BLaER1 treated with 17β-estradiol and CSF1 and Interleukin-3, amounts not matched to agents 10 nM and 100 nM (cell line): ENCODE data around the gene FLCN.

Experiments
- H3K27ac ChIP-seq, 11 experiments: shearing (Covaris generic); formaldehyde crosslinking; 2 replicates each; pipeline ENCODE4 v1.8.1; 2022
- H3K27me3 ChIP-seq, 11 experiments: shearing (Covaris generic); formaldehyde crosslinking; 2 replicates each; pipeline ENCODE4 v1.8.1; 2022
- H3K36me3 ChIP-seq, 11 experiments: shearing (Covaris generic); formaldehyde crosslinking; 2 replicates each; pipeline ENCODE4 v1.8.1; 2022
- H3K4me1 ChIP-seq, 10 experiments: shearing (Covaris generic); formaldehyde crosslinking; 2 replicates each; pipeline ENCODE4 v1.8.1; 2022
- H3K4me2 ChIP-seq, 11 experiments: shearing (Covaris generic); formaldehyde crosslinking; 2 replicates each; pipeline ENCODE4 v1.8.1; 2022
- H3K4me3 ChIP-seq, 10 experiments: shearing (Covaris generic); formaldehyde crosslinking; 2 replicates each; pipeline ENCODE4 v1.8.1; 2022
- H3K9ac ChIP-seq, 11 experiments: shearing (Covaris generic); formaldehyde crosslinking; 2 replicates each; pipeline ENCODE4 v1.8.1; 2022
- H3K9me3 ChIP-seq, 11 experiments: shearing (Covaris generic); formaldehyde crosslinking; replicated peaks in 1 of 11; 2 replicates each; pipeline ENCODE4 v1.8.1; 2022
- H4K20me1 ChIP-seq, 11 experiments: shearing (Covaris generic); formaldehyde crosslinking; 2 replicates each; pipeline ENCODE4 v1.8.1; 2022
- Cebpa-rat ChIP-seq, 11 experiments: shearing (Covaris generic); IDR thresholded peaks; 2 replicates each; pipeline ENCODE4 v1.8.1; 2022

The FLCN gene

DNA sequence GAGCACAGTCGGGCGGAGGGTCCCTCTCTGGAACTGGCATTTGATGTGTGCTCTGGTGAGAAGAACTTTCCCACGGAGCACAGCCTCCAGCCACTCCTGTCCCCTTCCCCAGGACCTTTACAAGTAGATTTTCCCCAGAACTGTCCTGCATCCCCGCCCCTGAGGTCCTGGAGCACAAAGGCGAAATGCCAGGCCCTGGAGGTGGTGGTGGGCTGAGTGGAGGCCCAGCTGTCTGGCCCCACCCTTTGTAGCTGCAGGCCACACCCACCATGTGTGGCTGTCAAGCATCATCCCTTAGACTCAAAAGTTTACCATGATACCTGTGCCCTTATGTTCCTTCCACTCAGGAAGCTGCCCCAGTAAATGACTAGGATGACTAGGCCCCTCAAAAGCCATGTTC is 68.6 kb downstream of the FLCN start:
- H3K9ac ChIP-seq, result no peak overlapping the region; a peak in 1 of 22 replicates
- H3K27ac ChIP-seq, result no peak overlapping the region
- peaks cover 58 to 99% (median 97%) of the 10 kb centered on the region in 11 experiments for H3K36me3 ChIP-seq
- no peaks in the 10 kb centered on the region for H3K27me3 ChIP-seq
- H3K4me2 ChIP-seq, result no peak overlapping the region
- no peak overlapping the region for H3K4me3 ChIP-seq
- H4K20me1 ChIP-seq, result peaks cover 0 to 97% (median 65%) of the 10 kb centered on the region in 11 experiments; a peak in 18 of 22 replicates
- no peak for TF ChIP-seq Cebpa-rat (IDR thresholded peaks at IDR 0.05)
- H3K9me3 ChIP-seq, result no peaks in the 10 kb centered on the region
- peaks cover 22 to 64% (median 48%) of the 10 kb centered on the region in 10 experiments for H3K4me1 ChIP-seq

DNA sequence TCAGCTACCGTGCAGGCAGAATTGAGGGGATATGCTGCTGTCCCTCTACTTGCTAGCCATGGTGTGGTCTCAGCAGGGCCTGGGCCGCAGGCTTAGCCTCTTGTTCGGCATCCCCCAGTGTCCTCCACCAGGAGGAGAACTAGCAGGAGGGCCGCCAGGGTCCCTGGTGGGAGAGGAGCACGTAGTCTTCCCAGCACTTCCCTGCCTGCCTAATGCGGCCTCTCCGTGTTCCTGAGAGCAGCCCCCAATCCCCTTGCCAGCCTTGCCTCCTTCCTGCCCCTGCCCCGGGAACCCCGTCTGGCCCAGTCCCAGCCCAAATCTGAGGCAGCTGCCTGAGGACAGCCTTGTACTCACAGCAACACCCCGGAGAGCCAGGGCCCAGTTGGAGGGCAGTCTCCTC is 69.0 kb downstream of the FLCN start:
- no peak overlapping the region for H3K4me2 ChIP-seq
- H3K9me3 ChIP-seq, result no peaks in the 10 kb centered on the region
- H3K27ac ChIP-seq, result no peak overlapping the region
- H3K27me3 ChIP-seq, result no peaks in the 10 kb centered on the region
- H3K4me3 ChIP-seq, result no peak overlapping the region
- H4K20me1 ChIP-seq, result peaks cover 0 to 97% (median 62%) of the 10 kb centered on the region in 11 experiments; a peak in 18 of 22 replicates
- TF ChIP-seq Cebpa-rat (IDR thresholded peaks at IDR 0.05), result no peak
- peaks cover 62 to 99% (median 97%) of the 10 kb centered on the region in 11 experiments for H3K36me3 ChIP-seq
- H3K4me1 ChIP-seq, result peaks cover 17 to 60% (median 44%) of the 10 kb centered on the region in 10 experiments
- no peak overlapping the region; a peak in 1 of 22 replicates for H3K9ac ChIP-seq

DNA sequence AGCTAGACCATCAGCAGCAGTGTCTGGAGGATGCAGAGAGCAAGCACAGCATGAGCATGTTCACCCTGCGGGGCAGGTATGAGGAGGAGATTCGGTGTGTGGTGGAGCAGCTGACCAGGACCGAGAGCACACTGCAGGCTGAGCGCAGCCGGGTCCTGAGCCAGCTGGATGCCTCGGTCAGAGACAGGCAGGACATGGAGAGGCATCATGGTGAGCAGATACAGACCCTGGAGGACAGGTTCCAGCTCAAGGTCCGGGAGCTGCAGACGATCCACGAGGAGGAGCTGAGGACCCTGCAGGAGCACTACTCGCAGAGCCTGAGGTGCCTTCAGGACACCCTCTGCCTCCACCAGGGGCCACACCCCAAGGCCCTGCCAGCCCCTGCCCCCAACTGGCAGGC is 69.6 kb downstream of the FLCN start:
- no peak for TF ChIP-seq Cebpa-rat (IDR thresholded peaks at IDR 0.05)
- Histone ChIP-seq H3K4me3 (no peak overlapping the region), H3K9ac (no peak overlapping the region), H4K20me1 (peaks cover 0 to 97% (median 61%) of the 10 kb centered on the region in 11 experiments; a peak in 18 of 22 replicates), H3K27me3 (no peaks in the 10 kb centered on the region), H3K36me3 (peaks cover 68 to 100% (median 97%) of the 10 kb centered on the region in 11 experiments), H3K4me2 (no peak overlapping the region), H3K4me1 (peaks cover 11 to 53% (median 37%) of the 10 kb centered on the region in 10 experiments), H3K27ac (no peak overlapping the region), H3K9me3 (no peaks in the 10 kb centered on the region)

DNA sequence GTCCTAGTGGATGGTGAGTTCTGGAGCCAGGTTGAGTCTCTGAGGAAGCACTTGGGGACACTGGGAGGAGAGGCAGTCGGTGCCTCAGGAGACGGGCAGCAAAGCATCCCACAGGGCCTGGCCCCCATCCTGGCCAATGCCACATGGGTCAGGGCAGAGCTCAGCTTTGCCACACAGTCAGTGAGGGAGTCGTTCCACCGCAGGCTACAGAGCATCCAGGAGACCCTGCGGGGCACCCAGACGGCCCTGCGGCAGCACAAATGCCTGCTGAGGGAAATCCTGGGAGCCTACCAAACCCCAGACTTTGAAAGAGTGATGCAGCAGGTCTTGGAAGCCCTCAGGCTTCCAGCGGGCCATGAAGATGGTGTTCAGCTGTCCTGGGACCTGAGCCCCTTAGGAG is 70.5 kb downstream of the FLCN start:
- H3K4me1 ChIP-seq, result peaks cover 6 to 44% (median 28%) of the 10 kb centered on the region in 10 experiments; a peak in 17 of 20 replicates
- no peaks in the 10 kb centered on the region for H3K27me3 ChIP-seq
- no peak overlapping the region for H3K27ac ChIP-seq
- TF ChIP-seq Cebpa-rat (IDR thresholded peaks at IDR 0.05), result no peak
- H4K20me1 ChIP-seq, result peaks cover 0 to 97% (median 63%) of the 10 kb centered on the region in 11 experiments; a peak in 17 of 22 replicates
- no peaks in the 10 kb centered on the region for H3K9me3 ChIP-seq
- no peak overlapping the region for H3K9ac ChIP-seq
- H3K36me3 ChIP-seq, result peaks cover 73 to 100% (median 97%) of the 10 kb centered on the region in 11 experiments
- H3K4me2 ChIP-seq, result no peak overlapping the region
- H3K4me3 ChIP-seq, result no peak overlapping the region

DNA sequence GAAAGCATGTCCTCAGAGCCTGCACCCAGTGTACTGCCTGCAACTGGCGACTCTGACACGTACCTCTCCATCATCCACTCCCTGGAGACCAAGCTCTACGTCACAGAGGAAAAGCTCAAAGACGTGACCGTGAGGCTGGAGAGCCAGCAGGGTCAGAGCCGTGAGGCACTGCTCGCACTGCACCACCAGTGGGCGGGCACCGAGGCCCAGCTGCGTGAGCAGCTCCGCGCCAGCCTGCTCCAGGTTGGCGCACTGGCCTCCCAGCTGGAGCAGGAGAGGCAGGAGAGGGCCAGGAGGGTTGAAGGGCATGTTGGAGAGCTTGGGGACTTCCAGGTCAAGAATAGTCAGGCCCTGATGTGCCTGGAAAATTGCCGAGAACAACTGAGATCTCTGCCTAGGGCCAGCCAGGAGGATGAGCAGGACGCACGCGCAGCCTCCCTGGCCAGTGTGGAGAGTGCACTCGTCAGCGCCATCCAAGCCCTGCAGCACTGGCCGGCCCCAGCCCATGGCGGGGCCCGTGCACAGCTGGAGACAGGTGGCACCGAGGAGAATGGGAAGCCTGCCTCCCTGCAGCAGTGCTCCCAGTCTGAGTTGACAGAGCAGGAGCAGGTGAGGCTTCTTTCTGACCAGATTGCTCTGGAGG is 71.2 kb downstream of the FLCN start:
- Histone ChIP-seq H3K9me3 (no peaks in the 10 kb centered on the region), H3K36me3 (peaks cover 80 to 100% (median 97%) of the 10 kb centered on the region in 11 experiments), H3K27ac (no peak overlapping the region), H4K20me1 (peaks cover 0 to 96% (median 69%) of the 10 kb centered on the region in 11 experiments; a peak in 17 of 22 replicates), H3K4me3 (no peak overlapping the region), H3K4me2 (no peak overlapping the region), H3K9ac (no peak overlapping the region), H3K27me3 (no peaks in the 10 kb centered on the region), H3K4me1 (peaks cover 2 to 38% (median 22%) of the 10 kb centered on the region in 10 experiments; a peak in 17 of 20 replicates)
- TF ChIP-seq Cebpa-rat (IDR thresholded peaks at IDR 0.05), result no peak

DNA sequence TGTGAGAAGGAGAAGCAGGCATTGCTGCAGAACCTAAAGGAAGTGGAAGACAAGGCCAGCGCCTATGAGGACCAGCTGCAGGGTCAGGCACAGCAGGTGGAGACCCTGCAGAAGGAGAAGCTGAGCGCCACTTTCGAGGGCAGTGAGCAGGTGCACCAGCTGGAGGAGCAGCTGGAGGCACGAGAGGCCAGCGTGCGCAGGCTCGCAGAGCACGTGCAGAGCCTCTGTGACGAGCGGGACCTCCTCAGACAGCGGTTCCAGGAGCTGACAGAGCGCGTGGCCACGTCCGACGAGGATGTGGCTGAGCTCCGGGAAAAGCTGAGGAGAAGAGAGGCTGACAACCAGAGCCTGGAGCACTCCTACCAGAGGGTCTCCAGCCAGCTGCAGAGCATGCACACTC is 72.3 kb downstream of the FLCN start:
- H4K20me1 ChIP-seq, result peaks cover 0 to 96% (median 71%) of the 10 kb centered on the region in 11 experiments; a peak in 17 of 22 replicates
- no peak for TF ChIP-seq Cebpa-rat (IDR thresholded peaks at IDR 0.05)
- no peak overlapping the region for H3K27ac ChIP-seq
- no peak overlapping the region for H3K9ac ChIP-seq
- H3K27me3 ChIP-seq, result no peaks in the 10 kb centered on the region
- H3K4me3 ChIP-seq, result no peak overlapping the region
- H3K36me3 ChIP-seq, result peaks cover 90 to 100% (median 100%) of the 10 kb centered on the region in 11 experiments
- no peaks in the 10 kb centered on the region for H3K9me3 ChIP-seq
- no peak overlapping the region for H3K4me2 ChIP-seq
- H3K4me1 ChIP-seq, result peaks cover 0 to 26% (median 13%) of the 10 kb centered on the region in 10 experiments; a peak in 12 of 20 replicates

DNA sequence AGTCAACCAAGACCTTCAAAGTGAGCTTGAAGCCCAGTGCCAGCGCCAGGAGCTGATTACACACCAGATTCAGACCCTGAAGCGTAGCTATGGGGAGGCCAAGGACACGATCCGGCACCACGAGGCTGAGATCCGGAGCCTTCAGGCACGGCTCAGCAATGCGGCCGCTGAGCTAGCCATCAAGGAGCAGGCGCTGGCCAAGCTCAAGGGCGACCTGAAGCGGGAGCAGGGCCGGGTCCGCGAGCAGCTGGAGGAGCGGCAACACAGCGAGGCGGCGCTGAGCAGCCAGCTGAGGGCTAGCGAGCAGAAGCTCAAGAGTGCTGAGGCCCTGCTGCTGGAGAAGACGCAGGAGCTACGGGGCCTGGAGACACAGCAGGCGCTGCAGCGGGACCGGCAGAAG is 72.8 kb downstream of the FLCN start:
- Histone ChIP-seq H3K27me3 (no peaks in the 10 kb centered on the region), H3K27ac (no peak overlapping the region), H3K4me1 (peaks cover 0 to 21% (median 8%) of the 10 kb centered on the region in 10 experiments; a peak in 10 of 20 replicates), H3K36me3 (peaks cover 96 to 100% (median 100%) of the 10 kb centered on the region in 11 experiments), H3K9me3 (no peaks in the 10 kb centered on the region), H3K9ac (no peak overlapping the region), H3K4me2 (no peak overlapping the region), H4K20me1 (peaks cover 0 to 95% (median 69%) of the 10 kb centered on the region in 11 experiments; a peak in 17 of 22 replicates), H3K4me3 (no peak overlapping the region)
- TF ChIP-seq Cebpa-rat (IDR thresholded peaks at IDR 0.05), result no peak
